Activated CD8-positive, alpha-beta memory T cell treated with anti-CD3 and anti-CD28 coated beads, Interleukin-2, amount 10 ng/mL, durations not matched to agents 7 days and 5 days (primary cell): ENCODE results near the gene P3R3URF. TPM values are rescaled to one million over a fixed set of nuclear protein-coding genes. Genes with fewer than 3 reads are reported as not detected.
A peak's percentile ranks its signal among the peaks of the same experiment; 100 is the strongest.

Experiments
- ATAC-seq: fragments of 150-1000 bp; cut with Tn5 transposase; one replicate; pipeline ENCODE4 v1.10.0; 2021; ENCODE audit warnings: moderate library complexity
- CTCF ChIA-PET: fragments of 350-600 bp; sonication (Branson Sonifier 250); formaldehyde crosslinking; loops from one replicate; lab custom pipeline; 2021; ENCODE audit warnings: antibody characterized with exemption; lab: Charles Lee
- DNase-seq: peaks from one replicate; pipeline ENCODE4 v3.0.0-alpha.2; 2020
- H3K27ac Mint-ChIP-seq: one replicate; pipeline ENCODE4 v1.8.0; 2021; ENCODE audit warnings: mild to moderate bottlenecking, mixed read lengths
- H3K27me3 Mint-ChIP-seq: one replicate; pipeline ENCODE4 v1.8.0; 2021; ENCODE audit warnings: mixed read lengths
- H3K36me3 Mint-ChIP-seq: one replicate; pipeline ENCODE4 v1.8.0; 2021; ENCODE audit warnings: mild to moderate bottlenecking, mixed read lengths
- H3K4me1 Mint-ChIP-seq: one replicate; pipeline ENCODE4 v1.8.0; 2021; ENCODE audit warnings: mixed read lengths
- H3K4me3 Mint-ChIP-seq: one replicate; pipeline ENCODE4 v1.8.0; 2021; ENCODE audit warnings: mild to moderate bottlenecking, moderate library complexity, mixed read lengths
- H3K9me3 Mint-ChIP-seq: one replicate; pipeline ENCODE4 v1.8.0; 2022; ENCODE audit warnings: low read depth, mixed read lengths
- total RNA-seq, 2 experiments: library from RNA; stranded (reverse); gene quantifications; one replicate each; pipeline ENCODE4 v1.2.3, GENCODE V29; 2021

P3R3URF gene
- total RNA-seq, 2 experiments from 2014 or later, result not detected

GRCh38 chr1:46175243-46175642 lies 1.0 kb downstream of the P3R3URF start:
- Mint-ChIP-seq H3K27me3 (no peaks in the 10 kb centered on the region), H3K36me3 (no peaks in the 10 kb centered on the region), H3K27ac (no peak overlapping the region), H3K4me3 (no peak overlapping the region), H3K4me1 (no peaks in the 10 kb centered on the region), H3K9me3 (no peaks in the 10 kb centered on the region)
- DNase-seq (no peak), ATAC-seq (peak; percentile 23)
- CTCF ChIA-PET, result interaction anchor here (0.9 kb wide), 1 partner anchor 141 kb away, joined by 3 read pairs; no protein-coding TSS in a partner anchor

GRCh38 chr1:46174448-46175231 lies 1.6 kb downstream of the P3R3URF start, which contains the start of gene TSPAN1:
Gene TSPAN1 (plus strand): TSS chr1:46175087. CDS start chr1:46181108, 6,021 bp downstream.
- no peaks in the 10 kb centered on the region for H3K9me3 Mint-ChIP-seq
- no peak within 1 kb of the TSS for H3K27ac Mint-ChIP-seq
- ATAC-seq (no peak), DNase-seq (no peak)
- H3K4me3 Mint-ChIP-seq, result no peak within 1 kb of the TSS
- H3K4me1 Mint-ChIP-seq, result no peaks in the 10 kb centered on the region
- peaks cover under 1% of the 10 kb centered on the region for H3K27me3 Mint-ChIP-seq
- H3K36me3 Mint-ChIP-seq, result no peaks in the 10 kb centered on the region
- CTCF ChIA-PET, result interaction anchor here (0.9 kb wide), 1 partner anchor 141 kb away, joined by 3 read pairs; no protein-coding TSS in a partner anchor

DNA sequence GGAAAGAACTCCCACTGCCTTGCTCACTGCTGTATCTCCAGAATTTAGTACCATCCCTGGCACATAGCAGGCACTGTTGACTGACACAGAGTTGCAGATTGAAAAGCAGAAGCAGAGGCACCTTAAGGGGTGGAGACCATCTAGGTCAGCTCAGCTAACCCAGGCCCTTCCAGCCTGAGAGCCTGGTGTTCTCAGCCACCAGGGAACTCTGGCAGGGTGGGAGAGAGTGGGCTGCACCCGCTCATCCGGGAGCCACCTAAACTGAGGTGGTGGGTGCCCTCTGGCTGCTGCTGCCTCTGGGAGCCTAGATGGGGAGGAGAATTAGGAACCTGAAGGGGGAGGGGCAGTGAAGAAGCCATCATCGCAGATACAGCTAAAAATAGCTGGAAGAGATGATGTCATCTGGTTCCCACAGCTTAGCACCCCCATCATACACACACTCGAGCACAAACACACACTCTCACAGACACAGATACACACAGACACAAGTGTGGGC lies 2.9 kb downstream of the P3R3URF start:
- no peak for ATAC-seq
- CTCF ChIA-PET, result no interaction called here

GRCh38 chr1:46172321-46172720 lies 4.0 kb downstream of the P3R3URF start:
- no peaks in the 10 kb centered on the region for H3K9me3 Mint-ChIP-seq
- no peak overlapping the region for H3K4me3 Mint-ChIP-seq
- no peak for DNase-seq
- H3K36me3 Mint-ChIP-seq, result no peaks in the 10 kb centered on the region
- CTCF ChIA-PET, result interaction anchor here (0.8 to 0.9 kb wide), 2 partner anchors 25 to 72 kb away, joined by 3 to 4 read pairs; no protein-coding TSS in a partner anchor
- H3K4me1 Mint-ChIP-seq, result peaks cover 5% of the 10 kb centered on the region
- ATAC-seq, result no peak
- H3K27ac Mint-ChIP-seq, result no peak overlapping the region
- H3K27me3 Mint-ChIP-seq, result peaks cover 22% of the 10 kb centered on the region

More for the DNA sequence above, 2.9 kb downstream of the P3R3URF start:
- no peaks in the 10 kb centered on the region for H3K4me1 Mint-ChIP-seq
- peaks cover 13% of the 10 kb centered on the region for H3K27me3 Mint-ChIP-seq
- no peaks in the 10 kb centered on the region for H3K36me3 Mint-ChIP-seq
- H3K27ac Mint-ChIP-seq, result no peak overlapping the region
- H3K4me3 Mint-ChIP-seq, result no peak overlapping the region
- no peaks in the 10 kb centered on the region for H3K9me3 Mint-ChIP-seq
- DNase-seq, result no peak

DNA sequence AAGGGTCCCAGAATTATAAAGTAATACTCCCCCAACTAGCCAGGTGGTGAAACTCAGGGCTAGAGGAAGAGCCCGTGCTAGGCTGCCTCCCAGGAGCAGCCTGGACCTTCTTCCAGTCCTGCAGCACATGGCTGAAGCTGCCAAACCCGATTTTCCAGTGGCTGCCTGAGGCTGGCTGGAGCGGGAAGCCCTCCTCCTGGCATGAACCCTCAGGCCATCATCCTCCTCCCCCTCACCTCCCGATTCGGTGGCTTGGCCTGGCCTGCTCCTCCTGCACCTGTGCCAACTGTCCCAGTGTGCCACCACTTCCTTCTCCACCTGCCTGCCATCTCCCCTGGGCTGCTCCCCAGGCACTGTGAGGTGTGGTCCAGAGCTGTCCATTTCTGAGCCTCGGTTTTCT lies 4.4 kb downstream of the P3R3URF start:
- no peaks in the 10 kb centered on the region for H3K36me3 Mint-ChIP-seq
- DNase-seq, result no peak
- CTCF ChIA-PET, result interaction anchor here (0.8 to 0.9 kb wide), 2 partner anchors 24 to 73 kb away, joined by 3 to 4 read pairs; no protein-coding TSS in a partner anchor
- H3K4me3 Mint-ChIP-seq, result no peak overlapping the region
- peaks cover 9% of the 10 kb centered on the region for H3K4me1 Mint-ChIP-seq
- no peak for ATAC-seq
- H3K9me3 Mint-ChIP-seq, result no peaks in the 10 kb centered on the region
- H3K27ac Mint-ChIP-seq, result no peak overlapping the region
- peaks cover 22% of the 10 kb centered on the region for H3K27me3 Mint-ChIP-seq

DNA sequence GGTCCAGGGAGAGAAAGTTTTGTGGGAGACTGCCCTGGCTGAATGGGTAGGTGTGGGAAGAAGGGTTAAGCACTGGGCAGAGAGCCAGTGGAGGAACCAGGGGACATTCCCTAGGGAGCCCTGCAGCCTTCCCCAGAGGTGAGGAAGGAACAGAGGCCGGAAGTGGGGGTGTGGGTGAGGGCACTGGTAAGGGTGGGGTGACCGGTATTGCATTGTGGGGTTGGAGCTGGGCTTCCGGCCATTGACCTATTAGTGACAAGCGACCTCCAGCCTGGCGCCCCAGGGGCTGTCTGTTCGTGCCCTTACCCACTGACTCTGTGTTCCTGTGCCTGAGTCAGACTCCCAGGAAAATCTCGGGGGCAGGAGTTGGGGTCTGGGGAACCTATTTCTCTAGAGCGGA lies 4.9 kb downstream of the P3R3URF start:
- no peak for DNase-seq
- no peak overlapping the region for H3K4me3 Mint-ChIP-seq
- no peak overlapping the region for H3K27ac Mint-ChIP-seq
- no peaks in the 10 kb centered on the region for H3K9me3 Mint-ChIP-seq
- peaks cover 22% of the 10 kb centered on the region for H3K27me3 Mint-ChIP-seq
- peaks cover 14% of the 10 kb centered on the region for H3K4me1 Mint-ChIP-seq
- ATAC-seq, result no peak
- H3K36me3 Mint-ChIP-seq, result no peaks in the 10 kb centered on the region
- CTCF ChIA-PET, result interaction anchor here (1.6 kb wide), 1 partner anchor 135 kb away, joined by 4 read pairs; no protein-coding TSS in a partner anchor

GRCh38 chr1:46169811-46170454 lies 6.4 kb downstream of the P3R3URF start:
- ATAC-seq (no peak), DNase-seq (no peak)
- H3K4me3 Mint-ChIP-seq, result no peak overlapping the region
- no peak overlapping the region for H3K27ac Mint-ChIP-seq
- H3K36me3 Mint-ChIP-seq, result no peaks in the 10 kb centered on the region
- CTCF ChIA-PET, result interaction anchor here (1.6 kb wide), 1 partner anchor 133 kb away, joined by 4 read pairs; no protein-coding TSS in a partner anchor
- peaks cover 22% of the 10 kb centered on the region for H3K27me3 Mint-ChIP-seq
- no peaks in the 10 kb centered on the region for H3K9me3 Mint-ChIP-seq
- peaks cover 17% of the 10 kb centered on the region for H3K4me1 Mint-ChIP-seq

DNA sequence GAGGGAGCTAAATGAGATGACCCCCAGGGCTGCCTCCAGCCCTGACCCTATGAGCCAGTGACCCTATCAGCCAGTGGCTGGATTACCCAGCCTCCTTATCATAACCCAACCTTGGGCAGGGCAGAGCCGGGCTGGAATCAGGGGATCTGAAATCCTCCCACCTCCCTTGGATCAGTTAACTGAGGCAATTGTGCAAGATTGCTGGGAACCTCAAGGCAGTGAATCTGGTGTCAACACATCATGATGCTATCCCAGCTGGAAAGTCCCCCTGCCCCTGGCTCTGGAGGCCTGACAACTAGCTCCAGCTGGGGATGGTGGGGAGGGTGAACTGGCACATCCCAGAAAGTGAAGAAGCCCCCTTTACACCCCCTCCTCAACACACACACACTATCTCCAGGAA lies 7.8 kb downstream of the P3R3URF start:
- Mint-ChIP-seq H3K27me3 (peaks cover 22% of the 10 kb centered on the region), H3K9me3 (no peaks in the 10 kb centered on the region), H3K4me1 (peaks cover 17% of the 10 kb centered on the region), H3K4me3 (no peak overlapping the region), H3K36me3 (no peaks in the 10 kb centered on the region), H3K27ac (no peak overlapping the region)
- ATAC-seq, result no peak
- no peak for DNase-seq
- CTCF ChIA-PET, result interaction anchor here (0.7 to 3.4 kb wide), 4 partner anchors 11 to 180 kb away, joined by 3 to 10 read pairs (median 5); no protein-coding TSS in a partner anchor

GRCh38 chr1:46166521-46167462 lies 9.5 kb downstream of the P3R3URF start:
- DNase-seq (peak; percentile 68), ATAC-seq (peak; percentile 81)
- H3K4me3 Mint-ChIP-seq, result peak overlapping the region; percentile 77
- H3K9me3 Mint-ChIP-seq, result no peaks in the 10 kb centered on the region
- H3K27me3 Mint-ChIP-seq, result peaks cover 22% of the 10 kb centered on the region
- no peaks in the 10 kb centered on the region for H3K36me3 Mint-ChIP-seq
- H3K27ac Mint-ChIP-seq, result peak overlapping the region; percentile 85
- H3K4me1 Mint-ChIP-seq, result peaks cover 17% of the 10 kb centered on the region
- CTCF ChIA-PET, result interaction anchor here (0.9 to 3.4 kb wide), 10 partner anchors 11 to 131 kb away, joined by 3 to 10 read pairs (median 4); no protein-coding TSS in a partner anchor

GRCh38 chr1:46160212-46160611 lies 16.1 kb downstream of the P3R3URF start:
- CTCF ChIA-PET, result interaction anchor here (0.7 kb wide), 1 partner anchor 63 kb away, joined by 3 read pairs; no protein-coding TSS in a partner anchor
- Mint-ChIP-seq H3K27ac (no peak overlapping the region), H3K27me3 (no peaks in the 10 kb centered on the region), H3K4me3 (no peak overlapping the region), H3K36me3 (no peaks in the 10 kb centered on the region), H3K9me3 (no peaks in the 10 kb centered on the region), H3K4me1 (no peaks in the 10 kb centered on the region)
- no peak for DNase-seq
- ATAC-seq, result no peak

DNA sequence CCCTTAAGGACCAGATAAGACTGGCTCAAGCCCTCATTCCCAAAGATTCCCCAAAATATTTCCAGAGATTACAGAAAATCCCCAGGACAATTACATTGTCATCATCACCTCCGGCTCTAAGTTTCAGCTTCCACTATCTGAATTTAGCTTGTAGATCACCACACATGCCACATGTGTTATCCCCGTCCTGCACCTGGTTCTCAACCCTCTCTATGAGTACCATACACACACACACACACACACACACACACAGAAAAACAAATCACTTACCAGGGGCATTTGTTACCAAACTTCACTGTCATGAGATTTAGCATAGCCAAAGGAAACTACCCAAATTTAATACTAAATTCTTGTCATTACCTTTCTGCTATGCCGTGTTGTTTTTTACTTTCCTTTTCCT lies 16.8 kb downstream of the P3R3URF start:
- Mint-ChIP-seq H3K4me3 (no peak overlapping the region), H3K9me3 (no peaks in the 10 kb centered on the region), H3K36me3 (no peaks in the 10 kb centered on the region), H3K27ac (no peak overlapping the region), H3K27me3 (no peaks in the 10 kb centered on the region), H3K4me1 (no peaks in the 10 kb centered on the region)
- CTCF ChIA-PET, result no interaction called here
- ATAC-seq (no peak), DNase-seq (no peak)
